NCI-H226 (cell line): ENCODE measurements around the gene ZFP92.

Experiments used
- DNase-seq: peaks from one replicate; pipeline ENCODE4 v3.0.0-alpha.2; 2015

ZFP92 gene

GRCh38 chrX:153457827-153458466, 46.7 kb downstream of the ZFP92 start:
- no peak for DNase-seq

DNA sequence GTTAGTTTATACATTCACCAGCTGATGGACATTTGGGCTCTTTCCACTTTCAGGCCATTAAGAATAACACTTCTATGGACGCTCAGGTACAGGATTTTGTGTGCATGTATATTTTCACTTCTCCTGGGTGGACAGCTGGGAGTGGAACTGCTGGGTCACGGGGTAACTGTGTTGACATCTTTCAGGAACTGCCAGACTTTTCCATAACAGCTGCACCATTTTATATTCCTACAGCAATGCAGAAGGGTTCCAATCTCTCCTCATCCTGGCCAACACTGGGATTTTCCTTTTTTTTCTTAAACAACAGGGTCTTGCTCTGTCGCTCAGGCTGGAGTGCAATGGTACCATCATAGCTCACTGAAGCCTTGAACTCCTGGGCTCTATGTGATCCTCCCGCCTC, 47.2 kb downstream of the ZFP92 start:
- DNase-seq: no peak

DNA sequence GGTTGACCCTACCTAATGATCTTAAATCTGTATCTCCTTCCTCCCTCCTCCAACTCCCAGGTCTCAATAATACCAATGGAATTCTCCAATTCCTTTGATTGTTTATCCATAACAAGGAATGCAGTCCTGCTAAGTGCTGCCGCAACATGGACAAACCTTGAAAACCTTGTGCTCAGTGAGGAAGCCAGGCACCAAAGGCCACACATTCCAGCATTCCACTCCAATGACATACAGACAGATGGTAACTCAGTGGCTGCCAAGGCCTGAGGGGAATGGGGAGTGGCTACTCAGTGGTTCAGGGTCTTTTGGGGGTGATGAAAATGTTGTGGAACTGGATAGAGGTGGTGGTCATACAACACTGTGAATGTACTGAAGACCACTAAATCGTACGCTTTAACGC, 48.7 kb downstream of the ZFP92 start:
- DNase-seq: no peak

DNA sequence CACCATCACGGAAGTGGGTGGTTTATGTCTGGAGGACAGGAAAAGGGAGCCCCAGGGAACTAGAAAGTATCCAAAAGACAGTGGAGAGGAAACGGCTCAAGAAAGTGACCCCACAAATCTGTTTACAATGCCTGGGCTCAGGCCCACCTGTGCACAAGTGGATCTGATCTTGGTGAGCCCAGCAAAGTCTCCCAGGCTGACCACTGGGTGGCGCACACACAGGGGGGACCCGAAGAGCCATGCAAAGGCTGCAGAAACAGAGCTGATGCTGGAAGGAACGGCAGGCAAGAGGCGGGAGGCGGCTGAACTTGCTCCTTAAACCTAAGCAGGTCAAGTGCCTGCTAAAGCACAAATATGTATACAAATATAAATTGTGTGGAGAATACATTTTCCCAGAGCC, 49.6 kb downstream of the ZFP92 start:
- peak; percentile 20 for DNase-seq
